ENCODE results near the gene PRKAG2. TPM values are rescaled to one million over a fixed set of nuclear protein-coding genes. Genes with fewer than 3 reads are reported as not detected.
"Not testable (repeated sequence)": the region's sequence is repeated elsewhere in the genome, so short reads cannot be mapped to it uniquely, and the experiment has no call there.

Gene PRKAG2
- total and polyA plus RNA-seq, 2 experiments from 2014 or later = 9.1 to 14.9 TPM

DNA sequence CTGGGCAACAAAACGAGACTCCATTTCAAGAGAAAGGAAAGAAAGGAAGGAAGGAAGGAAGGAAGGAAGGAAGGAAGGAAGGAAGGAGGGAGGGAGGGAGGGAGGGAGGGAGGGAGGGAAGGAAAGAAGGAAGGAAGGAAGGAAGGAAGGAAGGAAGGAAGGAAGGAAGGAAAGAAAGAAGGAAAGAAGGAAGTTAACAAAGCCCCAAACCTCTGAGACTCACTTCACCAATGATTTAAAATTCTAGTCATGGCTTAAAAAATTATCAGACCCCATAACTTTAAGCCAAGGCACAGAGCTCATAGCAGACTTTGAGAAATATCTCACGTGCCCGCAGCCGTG lies 94.7 kb downstream of the PRKAG2 start:
- Histone ChIP-seq H3K4me3 (peak overlapping the region; percentile 47), H3K4me2 (peak overlapping the region; percentile 77; the same call in 1 of the 2 replicates), H2AFZ (peak overlapping the region; percentile 99)
- H4K20me1 ChIP-seq (replicated peaks; ENCODE audit: insufficient read depth); H3K4me1 Mint-ChIP-seq; H3K4me1 ChIP-seq (ENCODE audit: insufficient read depth); H3K4me3 Mint-ChIP-seq; DNase-seq (ENCODE audit: low spot score); H3K27me3 ChIP-seq (ENCODE audit: insufficient read depth); H3K79me2 ChIP-seq (replicated peaks; ENCODE audit: insufficient read depth); H3K27ac ChIP-seq (ENCODE audit: low read depth); ATAC-seq; H3F3A ChIP-seq (replicated peaks; ENCODE audit: low read depth); H3K36me3 ChIP-seq (ENCODE audit: insufficient read depth); H3K9me2 ChIP-seq (ENCODE audit: insufficient read depth); H3K27me3 Mint-ChIP-seq (ENCODE audit: insufficient read depth, low read depth, poor library complexity); H3K27ac Mint-ChIP-seq: not testable (repeated sequence)
- peaks cover 13% of the 10 kb centered on the region for H3K9me3 Mint-ChIP-seq
- H3K36me3 Mint-ChIP-seq (ENCODE audit: low read depth) = peaks cover 10% of the 10 kb centered on the region; the same call in 2 of the 3 replicates

- H3K36me3 ChIP-seq (ENCODE audit: insufficient read depth) = no peaks in the 10 kb centered on the region
These were observed 95.6 kb downstream of the PRKAG2 start for GRCh38 chr7:151781161-151781845.

More at GRCh38 chr7:151781161-151781845, 95.6 kb downstream of the PRKAG2 start:
- Histone ChIP-seq H3K27me3 (ENCODE audit: insufficient read depth) (peaks cover 7% of the 10 kb centered on the region; the same call in 1 of the 2 replicates), H3K4me2 (no peak overlapping the region), H2AFZ (no peak overlapping the region), H3K4me3 (no peak overlapping the region), H3K4me1 (ENCODE audit: insufficient read depth) (no peaks in the 10 kb centered on the region), H3K9me2 (ENCODE audit: insufficient read depth) (0 out of 2 replicates have a peak, but pooled peaks cover 2% of the 10 kb centered on the region), H3K79me2 (replicated peaks; ENCODE audit: insufficient read depth) (no peaks in the 10 kb centered on the region), H4K20me1 (replicated peaks; ENCODE audit: insufficient read depth) (no peaks in the 10 kb centered on the region), H3F3A (replicated peaks; ENCODE audit: low read depth) (no peaks in the 10 kb centered on the region), H3K27ac (ENCODE audit: low read depth) (no peak overlapping the region)
- DNase-seq (ENCODE audit: low spot score) (no peak), ATAC-seq (no peak)
- H3K4me1 Mint-ChIP-seq = peaks cover 3% of the 10 kb centered on the region; the same call in 1 of the 3 replicates
- TF ChIP-seq ZNF114 (CRISPR knock-in tag; IDR thresholded peaks at IDR 0.05) (no peak), STAT1 (IDR thresholded peaks at IDR 0.05; ENCODE audit: unreplicated experiment) (no peak), CTCF (conservative IDR thresholded peaks at IDR 0.05; ENCODE audit: low read depth in 2 of 2) (no peak), EZH2 (IDR thresholded peaks at IDR 0.05; ENCODE audit: low read depth, unreplicated experiment) (no peak)
- TF ChIP-seq, protein P1, sequence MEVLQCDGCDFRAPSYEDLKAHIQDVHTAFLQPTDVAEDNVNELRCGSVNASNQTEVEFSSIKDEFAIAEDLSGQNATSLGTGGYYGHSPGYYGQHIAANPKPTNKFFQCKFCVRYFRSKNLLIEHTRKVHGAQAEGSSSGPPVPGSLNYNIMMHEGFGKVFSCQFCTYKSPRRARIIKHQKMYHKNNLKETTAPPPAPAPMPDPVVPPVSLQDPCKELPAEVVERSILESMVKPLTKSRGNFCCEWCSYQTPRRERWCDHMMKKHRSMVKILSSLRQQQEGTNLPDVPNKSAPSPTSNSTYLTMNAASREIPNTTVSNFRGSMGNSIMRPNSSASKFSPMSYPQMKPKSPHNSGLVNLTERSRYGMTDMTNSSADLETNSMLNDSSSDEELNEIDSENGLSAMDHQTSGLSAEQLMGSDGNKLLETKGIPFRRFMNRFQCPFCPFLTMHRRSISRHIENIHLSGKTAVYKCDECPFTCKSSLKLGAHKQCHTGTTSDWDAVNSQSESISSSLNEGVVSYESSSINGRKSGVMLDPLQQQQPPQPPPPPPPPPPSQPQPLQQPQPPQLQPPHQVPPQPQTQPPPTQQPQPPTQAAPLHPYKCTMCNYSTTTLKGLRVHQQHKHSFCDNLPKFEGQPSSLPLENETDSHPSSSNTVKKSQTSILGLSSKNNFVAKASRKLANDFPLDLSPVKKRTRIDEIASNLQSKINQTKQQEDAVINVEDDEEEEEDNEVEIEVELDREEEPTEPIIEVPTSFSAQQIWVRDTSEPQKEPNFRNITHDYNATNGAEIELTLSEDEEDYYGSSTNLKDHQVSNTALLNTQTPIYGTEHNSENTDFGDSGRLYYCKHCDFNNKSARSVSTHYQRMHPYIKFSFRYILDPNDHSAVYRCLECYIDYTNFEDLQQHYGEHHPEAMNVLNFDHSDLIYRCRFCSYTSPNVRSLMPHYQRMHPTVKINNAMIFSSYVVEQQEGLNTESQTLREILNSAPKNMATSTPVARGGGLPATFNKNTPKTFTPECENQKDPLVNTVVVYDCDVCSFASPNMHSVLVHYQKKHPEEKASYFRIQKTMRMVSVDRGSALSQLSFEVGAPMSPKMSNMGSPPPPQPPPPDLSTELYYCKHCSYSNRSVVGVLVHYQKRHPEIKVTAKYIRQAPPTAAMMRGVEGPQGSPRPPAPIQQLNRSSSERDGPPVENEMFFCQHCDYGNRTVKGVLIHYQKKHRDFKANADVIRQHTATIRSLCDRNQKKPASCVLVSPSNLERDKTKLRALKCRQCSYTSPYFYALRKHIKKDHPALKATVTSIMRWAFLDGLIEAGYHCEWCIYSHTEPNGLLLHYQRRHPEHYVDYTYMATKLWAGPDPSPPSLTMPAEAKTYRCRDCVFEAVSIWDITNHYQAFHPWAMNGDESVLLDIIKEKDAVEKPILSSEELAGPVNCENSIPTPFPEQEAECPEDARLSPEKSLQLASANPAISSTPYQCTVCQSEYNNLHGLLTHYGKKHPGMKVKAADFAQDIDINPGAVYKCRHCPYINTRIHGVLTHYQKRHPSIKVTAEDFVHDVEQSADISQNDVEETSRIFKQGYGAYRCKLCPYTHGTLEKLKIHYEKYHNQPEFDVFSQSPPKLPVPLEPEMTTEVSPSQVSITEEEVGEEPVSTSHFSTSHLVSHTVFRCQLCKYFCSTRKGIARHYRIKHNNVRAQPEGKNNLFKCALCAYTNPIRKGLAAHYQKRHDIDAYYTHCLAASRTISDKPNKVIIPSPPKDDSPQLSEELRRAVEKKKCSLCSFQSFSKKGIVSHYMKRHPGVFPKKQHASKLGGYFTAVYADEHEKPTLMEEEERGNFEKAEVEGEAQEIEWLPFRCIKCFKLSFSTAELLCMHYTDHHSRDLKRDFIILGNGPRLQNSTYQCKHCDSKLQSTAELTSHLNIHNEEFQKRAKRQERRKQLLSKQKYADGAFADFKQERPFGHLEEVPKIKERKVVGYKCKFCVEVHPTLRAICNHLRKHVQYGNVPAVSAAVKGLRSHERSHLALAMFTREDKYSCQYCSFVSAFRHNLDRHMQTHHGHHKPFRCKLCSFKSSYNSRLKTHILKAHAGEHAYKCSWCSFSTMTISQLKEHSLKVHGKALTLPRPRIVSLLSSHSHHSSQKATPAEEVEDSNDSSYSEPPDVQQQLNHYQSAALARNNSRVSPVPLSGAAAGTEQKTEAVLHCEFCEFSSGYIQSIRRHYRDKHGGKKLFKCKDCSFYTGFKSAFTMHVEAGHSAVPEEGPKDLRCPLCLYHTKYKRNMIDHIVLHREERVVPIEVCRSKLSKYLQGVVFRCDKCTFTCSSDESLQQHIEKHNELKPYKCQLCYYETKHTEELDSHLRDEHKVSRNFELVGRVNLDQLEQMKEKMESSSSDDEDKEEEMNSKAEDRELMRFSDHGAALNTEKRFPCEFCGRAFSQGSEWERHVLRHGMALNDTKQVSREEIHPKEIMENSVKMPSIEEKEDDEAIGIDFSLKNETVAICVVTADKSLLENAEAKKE (CRISPR knock-in tag; IDR thresholded peaks at IDR 0.05) = no peak
- no peak overlapping the region for H3K4me3 Mint-ChIP-seq
- peaks cover 8% of the 10 kb centered on the region for H3K27me3 Mint-ChIP-seq (ENCODE audit: insufficient read depth, low read depth, poor library complexity)
- peaks cover 13% of the 10 kb centered on the region for H3K9me3 Mint-ChIP-seq
- H3K27ac Mint-ChIP-seq = no peak overlapping the region
- peaks cover 10% of the 10 kb centered on the region; the same call in 2 of the 3 replicates for H3K36me3 Mint-ChIP-seq (ENCODE audit: low read depth)
